Esophagus muscularis mucosa (tissue), 4 donors: ENCODE measurements around the gene ARHGEF38.

Experiments used
- EP300 ChIP-seq: sonication (generic); formaldehyde crosslinking; IDR thresholded peaks from one replicate; pipeline ENCODE4 v1.6.1; 2017; ENCODE audit warnings: antibody characterized with exemption
- POLR2A ChIP-seq: fragments of 450-650 bp; IDR thresholded peaks from one replicate; pipeline ENCODE4 v1.6.1; 2017; ENCODE audit warnings: antibody characterized with exemption, moderate library complexity, mild to moderate bottlenecking, low read depth
- TF ChIP-seq, protein P1 (sequence below), 3 experiments: fragments of 200-600 bp in 2 of 3; fragments of 450-650 bp in 1 of 3; sonication (generic) in 2 of 3; IDR thresholded peaks; one replicate each; pipeline ENCODE4 v1.5.1; 2017 to 2019; ENCODE audit warnings: antibody characterized with exemption in 3 of 3, mild to moderate bottlenecking in 2 of 3, moderate library complexity in 1 of 3

DNA sequence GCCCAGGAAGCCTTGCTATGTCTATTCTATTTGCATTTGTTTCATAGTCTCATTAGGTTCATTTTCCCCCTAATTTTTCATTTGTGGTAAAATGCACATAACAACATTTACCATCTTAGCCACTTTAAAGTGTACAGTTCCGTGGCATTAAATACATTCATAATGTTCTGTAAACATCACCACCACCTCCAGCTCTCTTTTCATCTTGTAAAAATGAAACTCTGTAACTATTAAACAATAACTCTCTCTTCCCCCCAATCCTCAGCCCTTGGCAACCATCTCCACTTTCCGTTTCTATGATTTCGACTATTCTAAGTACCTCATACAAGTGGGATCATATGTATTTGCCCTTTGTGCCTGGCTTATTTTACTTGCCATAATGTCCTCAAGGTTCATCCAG is 19.9 kb downstream of the ARHGEF38 start:
- TF ChIP-seq, protein P1, sequence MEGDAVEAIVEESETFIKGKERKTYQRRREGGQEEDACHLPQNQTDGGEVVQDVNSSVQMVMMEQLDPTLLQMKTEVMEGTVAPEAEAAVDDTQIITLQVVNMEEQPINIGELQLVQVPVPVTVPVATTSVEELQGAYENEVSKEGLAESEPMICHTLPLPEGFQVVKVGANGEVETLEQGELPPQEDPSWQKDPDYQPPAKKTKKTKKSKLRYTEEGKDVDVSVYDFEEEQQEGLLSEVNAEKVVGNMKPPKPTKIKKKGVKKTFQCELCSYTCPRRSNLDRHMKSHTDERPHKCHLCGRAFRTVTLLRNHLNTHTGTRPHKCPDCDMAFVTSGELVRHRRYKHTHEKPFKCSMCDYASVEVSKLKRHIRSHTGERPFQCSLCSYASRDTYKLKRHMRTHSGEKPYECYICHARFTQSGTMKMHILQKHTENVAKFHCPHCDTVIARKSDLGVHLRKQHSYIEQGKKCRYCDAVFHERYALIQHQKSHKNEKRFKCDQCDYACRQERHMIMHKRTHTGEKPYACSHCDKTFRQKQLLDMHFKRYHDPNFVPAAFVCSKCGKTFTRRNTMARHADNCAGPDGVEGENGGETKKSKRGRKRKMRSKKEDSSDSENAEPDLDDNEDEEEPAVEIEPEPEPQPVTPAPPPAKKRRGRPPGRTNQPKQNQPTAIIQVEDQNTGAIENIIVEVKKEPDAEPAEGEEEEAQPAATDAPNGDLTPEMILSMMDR (IDR thresholded peaks at IDR 0.05): no peak
- TF ChIP-seq EP300 (no peak), POLR2A (no peak)
